ENCODE data around the gene FRMPD4.

GRCh38 chrX:12241026-12241425, 102.8 kb downstream of the FRMPD4 start:
- TF ChIP-seq, protein P1, sequence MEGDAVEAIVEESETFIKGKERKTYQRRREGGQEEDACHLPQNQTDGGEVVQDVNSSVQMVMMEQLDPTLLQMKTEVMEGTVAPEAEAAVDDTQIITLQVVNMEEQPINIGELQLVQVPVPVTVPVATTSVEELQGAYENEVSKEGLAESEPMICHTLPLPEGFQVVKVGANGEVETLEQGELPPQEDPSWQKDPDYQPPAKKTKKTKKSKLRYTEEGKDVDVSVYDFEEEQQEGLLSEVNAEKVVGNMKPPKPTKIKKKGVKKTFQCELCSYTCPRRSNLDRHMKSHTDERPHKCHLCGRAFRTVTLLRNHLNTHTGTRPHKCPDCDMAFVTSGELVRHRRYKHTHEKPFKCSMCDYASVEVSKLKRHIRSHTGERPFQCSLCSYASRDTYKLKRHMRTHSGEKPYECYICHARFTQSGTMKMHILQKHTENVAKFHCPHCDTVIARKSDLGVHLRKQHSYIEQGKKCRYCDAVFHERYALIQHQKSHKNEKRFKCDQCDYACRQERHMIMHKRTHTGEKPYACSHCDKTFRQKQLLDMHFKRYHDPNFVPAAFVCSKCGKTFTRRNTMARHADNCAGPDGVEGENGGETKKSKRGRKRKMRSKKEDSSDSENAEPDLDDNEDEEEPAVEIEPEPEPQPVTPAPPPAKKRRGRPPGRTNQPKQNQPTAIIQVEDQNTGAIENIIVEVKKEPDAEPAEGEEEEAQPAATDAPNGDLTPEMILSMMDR (conservative IDR thresholded peaks at IDR 0.05; ENCODE audit: low read depth in 2 of 2) = no peak
- TF ChIP-seq EZH2 (IDR thresholded peaks at IDR 0.05; ENCODE audit: low read depth, unreplicated experiment) (no peak), POLR2AphosphoS5 (IDR thresholded peaks at IDR 0.05; ENCODE audit: low read depth) (no peak), EZH2phosphoT487 (IDR thresholded peaks at IDR 0.05; ENCODE audit: unreplicated experiment) (no peak), ZNF331 (CRISPR knock-in tag; IDR thresholded peaks at IDR 0.05; ENCODE audit: low read depth) (no peak), NANOG (IDR thresholded peaks at IDR 0.05; ENCODE audit: borderline replicate concordance) (no peak), CREB1 (CRISPR knock-in tag; IDR thresholded peaks at IDR 0.05; ENCODE audit: low read depth) (no peak), STAT1 (IDR thresholded peaks at IDR 0.05; ENCODE audit: unreplicated experiment) (no peak), JUNB (IDR thresholded peaks at IDR 0.05; ENCODE audit: unreplicated experiment) (no peak)

All from GM23338 (cell line).